IMR-90 (cell line): ENCODE measurements around the gene STOM. TPM values are rescaled to one million over a fixed set of nuclear protein-coding genes. Genes with fewer than 3 reads are reported as not detected.

ENCODE experiments used
- ATAC-seq: fragments of 200-7000 bp; cut with Tn5 transposase; 2 replicates; pipeline ENCODE4 v1.9.1; 2020; ENCODE audit warnings: low read depth, mild to moderate bottlenecking, moderate library complexity
- BruUV-seq: library from RNA; stranded (reverse); fragments of 400-500 nt; replicated peaks from 2 replicates; lab custom pipeline; 2021; lab: Mats Ljungman, UMichigan
- CTCF ChIA-PET: fragments of 300-600 bp; formaldehyde crosslinking; extraction: SDS; loops from one replicate; lab custom pipeline; 2021; ENCODE audit warnings: antibody characterized with exemption; lab: Yijun Ruan, JAX
- POLR2A ChIA-PET: fragments of 300-600 bp; sonication (Branson Sonifier 250); formaldehyde crosslinking; loops from one replicate; lab custom pipeline; 2022; ENCODE audit warnings: antibody characterized with exemption; ENCODE audit not compliant: unreplicated experiment; lab: Charles Lee
- DNase-seq: peaks from one replicate; pipeline ENCODE4 v3.0.0; 2013
- H2AFZ ChIP-seq: replicated peaks from 2 replicates; pipeline ENCODE3; 2013; ENCODE audit warnings: low read length, mild to moderate bottlenecking; ENCODE audit not compliant: poor library complexity
- H2AK5ac ChIP-seq: 2 replicates; pipeline ENCODE4 v1.6.1; 2013; ENCODE audit warnings: low read depth, low read length, inconsistent platforms
- H2AK9ac ChIP-seq: replicated peaks from 2 replicates; pipeline ENCODE3; 2013; ENCODE audit warnings: mild to moderate bottlenecking, low read depth, low read length, moderate library complexity; ENCODE audit not compliant: poor library complexity
- H2BK120ac ChIP-seq: 2 replicates; pipeline ENCODE4 v1.6.1; 2013; ENCODE audit warnings: low read depth, low read length, inconsistent platforms
- H2BK15ac ChIP-seq: 3 replicates; pipeline ENCODE4 v1.6.1; 2013; ENCODE audit warnings: low read depth, low read length, inconsistent platforms
- H2BK20ac ChIP-seq: 2 replicates; pipeline ENCODE4 v1.6.1; 2013; ENCODE audit warnings: low read depth, mild to moderate bottlenecking, inconsistent platforms, low read length, moderate library complexity
- H2BK5ac ChIP-seq: 2 replicates; pipeline ENCODE4 v1.6.1; 2013; ENCODE audit warnings: mild to moderate bottlenecking, low read depth, low read length, inconsistent platforms; ENCODE audit not compliant: poor library complexity, severe bottlenecking
- H3K14ac ChIP-seq: replicated peaks from 2 replicates; pipeline ENCODE4 v1.6.1; 2013; ENCODE audit warnings: low read depth, low read length, inconsistent platforms
- H3K18ac ChIP-seq: 2 replicates; pipeline ENCODE4 v1.6.1; 2013; ENCODE audit warnings: low read depth, low read length, control low read depth
- H3K23ac ChIP-seq: 2 replicates; pipeline ENCODE4 v1.6.1; 2013; ENCODE audit warnings: low read depth, low read length, inconsistent platforms
- H3K27ac ChIP-seq: 2 replicates; pipeline ENCODE4 v1.5.1; 2013; ENCODE audit warnings: mild to moderate bottlenecking, control low read depth, low read length; ENCODE audit not compliant: insufficient read depth
- H3K27me3 ChIP-seq: 2 replicates; pipeline ENCODE4 v1.6.1; 2013; ENCODE audit warnings: low read length; ENCODE audit not compliant: control insufficient read depth, insufficient read depth
- H3K36me3 ChIP-seq: 2 replicates; pipeline ENCODE4 v1.6.1; 2013; ENCODE audit warnings: low read length, mixed read lengths; ENCODE audit not compliant: control insufficient read depth, insufficient read depth
- H3K4ac ChIP-seq: 2 replicates; pipeline ENCODE4 v1.6.1; 2013; ENCODE audit warnings: low read depth, low read length, inconsistent platforms
- H3K4me1 ChIP-seq: 2 replicates; pipeline ENCODE4 v1.6.1; 2013; ENCODE audit warnings: low read length, mixed read lengths; ENCODE audit not compliant: control insufficient read depth, insufficient read depth
- H3K4me2 ChIP-seq: 2 replicates; pipeline ENCODE4 v1.6.1; 2013; ENCODE audit warnings: low read depth, mild to moderate bottlenecking, control low read depth, low read length, moderate library complexity
- H3K4me3 ChIP-seq: 2 replicates; pipeline ENCODE4 v1.5.1; 2013; ENCODE audit warnings: low read depth, mild to moderate bottlenecking, control low read depth, low read length, moderate library complexity; ENCODE audit not compliant: insufficient read depth
- H3K56ac ChIP-seq: 2 replicates; pipeline ENCODE4 v1.6.1; 2013; ENCODE audit warnings: low read length, inconsistent platforms; ENCODE audit not compliant: insufficient read depth; ENCODE audit errors: extremely low read depth
- H3K79me1 ChIP-seq, 2 experiments: 2 replicates each; pipeline ENCODE4 v1.6.1; 2013; ENCODE audit warnings: low read length in 2 of 2, inconsistent platforms in 1 of 2, low read depth in 1 of 2
- H3K9ac ChIP-seq: 2 replicates; pipeline ENCODE4 v1.6.1; 2013; ENCODE audit warnings: low read depth, low read length, control low read depth
- H3K9me1 ChIP-seq: 2 replicates; pipeline ENCODE4 v1.6.1; 2013; ENCODE audit warnings: low read length, inconsistent platforms; ENCODE audit not compliant: insufficient read depth
- H3K9me3 ChIP-seq: 2 replicates; pipeline ENCODE4 v1.6.1; 2013; ENCODE audit warnings: low read length; ENCODE audit not compliant: control insufficient read depth, insufficient read depth
- H4K20me1 ChIP-seq: 2 replicates; pipeline ENCODE4 v1.6.1; 2013; ENCODE audit warnings: low read length, inconsistent platforms; ENCODE audit not compliant: insufficient read depth
- H4K5ac ChIP-seq: 2 replicates; pipeline ENCODE4 v1.6.1; 2013; ENCODE audit warnings: mild to moderate bottlenecking, low read depth, low read length, control low read depth
- H4K8ac ChIP-seq, 2 experiments: 2 replicates each; pipeline ENCODE4 v1.6.1; 2013; ENCODE audit warnings: low read depth in 2 of 2, low read length in 2 of 2, control low read depth in 1 of 2, inconsistent platforms in 1 of 2
- H4K91ac ChIP-seq: 2 replicates; pipeline ENCODE4 v1.6.1; 2013; ENCODE audit warnings: low read depth, low read length, inconsistent platforms; ENCODE audit not compliant: insufficient read depth
- BHLHE40 ChIP-seq: fragments of 150-350 bp; IDR thresholded peaks from 2 replicates; pipeline ENCODE4 v1.6.1; 2016; ENCODE audit warnings: mild to moderate bottlenecking, low read depth, low read length
- CEBPB ChIP-seq: IDR thresholded peaks from 2 replicates; pipeline ENCODE4 v1.6.1; 2012; ENCODE audit warnings: low read depth, low read length, improper control_type of control experiment
- CTCF ChIP-seq: conservative IDR thresholded peaks from 2 replicates; pipeline ENCODE4 v1.5.1; 2012; ENCODE audit warnings: mild to moderate bottlenecking, low read depth, low read length, improper control_type of control experiment
- FOS ChIP-seq: fragments of 150-350 bp; IDR thresholded peaks from 2 replicates; pipeline ENCODE4 v1.6.1; 2016; ENCODE audit warnings: low read depth, low read length
- MAFK ChIP-seq: IDR thresholded peaks from 2 replicates; pipeline ENCODE4 v1.6.1; 2012; ENCODE audit warnings: low read depth, low read length, improper control_type of control experiment
- NFE2L2 ChIP-seq: fragments of 150-350 bp; IDR thresholded peaks from 2 replicates; pipeline ENCODE4 v1.6.1; 2016; ENCODE audit warnings: low read depth, mild to moderate bottlenecking, low read length
- POLR2A ChIP-seq: IDR thresholded peaks from 2 replicates; pipeline ENCODE4 v1.6.1; 2012; ENCODE audit warnings: mild to moderate bottlenecking, low read depth, low read length
- RAD21 ChIP-seq: IDR thresholded peaks from 2 replicates; pipeline ENCODE4 v1.6.1; 2012; ENCODE audit warnings: low read length, improper control_type of control experiment
- RCOR1 ChIP-seq: IDR thresholded peaks from 2 replicates; pipeline ENCODE4 v1.6.1; 2012; ENCODE audit warnings: mild to moderate bottlenecking, low read length, improper control_type of control experiment; ENCODE audit not compliant: insufficient replicate concordance
- SMC3 ChIP-seq: fragments of 150-350 bp; IDR thresholded peaks from 2 replicates; pipeline ENCODE4 v1.6.1; 2016; ENCODE audit warnings: low read depth, mild to moderate bottlenecking, antibody characterized with exemption, low read length, moderate library complexity
- WGBS, 2 experiments: methylation state at CpG; one replicate each; pipeline versions ENCODE4 v1.1.5 to v1.1.7; 2013; ENCODE audit warnings: missing lambda C conversion rate in 2 of 2; ENCODE audit not compliant: insufficient read length in 1 of 2; ENCODE audit errors: extremely low coverage in 2 of 2; 5-methylcytosine and 5-hydroxymethylcytosine counted together
- dilution Hi-C: fragments of 300-500 bp; cut with HindIII; formaldehyde crosslinking; loops from one replicate; pipeline ENCODE4 v1.14.3; 2018; ENCODE audit warnings: low sequenced_read_pairs; ENCODE audit not compliant: unreplicated experiment
- in situ Hi-C: fragments of 300-500 bp; cut with MboI; formaldehyde crosslinking; loops from 3 replicates; pipeline ENCODE4 v1.14.3; 2019; ENCODE audit warnings: low sequenced_read_pairs, inconsistent platforms, mixed read lengths
- intact Hi-C: fragments of 100-400 bp; cut with micrococcal nuclease; formaldehyde crosslinking; loops from 2 replicates; pipeline ENCODE4 v1.10.0; 2022
- polyA plus RNA-seq, 3 experiments: library from polyadenylated mRNA; depleted of rRNA; stranded (reverse); fragments of >200 nt; gene quantifications; 2 replicates each; pipeline ENCODE4 v1.2.3, GENCODE V29; 2012; ENCODE audit warnings: low replicate concordance in 1 of 3
- total RNA-seq: library from RNA; depleted of rRNA; stranded (reverse); fragments of >200 nt; gene quantifications from 2 replicates; pipeline ENCODE4 v1.2.3, GENCODE V29; 2012

STOM gene
- total and polyA plus RNA-seq, 2 of the 4 experiments (the other 2 are of a cell fraction), result 78.4 to 84.8 TPM

GRCh38 chr9:121326130-121326838 is 43.8 kb downstream of the STOM start (continued):
- no peak for TF ChIP-seq MAFK

GRCh38 chr9:121325387-121325786 is 44.7 kb downstream of the STOM start:
- no peak for DNase-seq
- TF ChIP-seq RAD21, result no peak
- no peak for TF ChIP-seq FOS
- no peak for TF ChIP-seq MAFK
- TF ChIP-seq CEBPB, result no peak
- no peak for TF ChIP-seq RCOR1
- TF ChIP-seq CTCF, result no peak
- no peak for TF ChIP-seq POLR2A
- TF ChIP-seq BHLHE40, result no peak
- TF ChIP-seq SMC3, result no peak
- TF ChIP-seq NFE2L2, result no peak
- Histone ChIP-seq H4K5ac (peak overlapping the region; percentile 24; the same call in 1 of the 2 replicates), H3K27me3 (no peaks in the 10 kb centered on the region), H3K79me1 (peaks cover 19 to 62% of the 10 kb centered on the region in 2 experiments), H2AFZ (no peak overlapping the region), H2BK20ac (peak overlapping the region; percentile 72), H3K27ac (no peak overlapping the region; the same call in 1 of the 2 replicates), H3K36me3 (peaks cover 78% of the 10 kb centered on the region), H3K4me1 (peaks cover 15% of the 10 kb centered on the region), H4K20me1 (no peaks in the 10 kb centered on the region; the same call in 1 of the 2 replicates), H3K9me1 (peaks cover 41% of the 10 kb centered on the region), H3K9ac (no peak overlapping the region), H2BK15ac (peak overlapping the region; percentile 29; the same call in 2 of the 3 replicates), H3K23ac (no peak overlapping the region), H3K9me3 (no peaks in the 10 kb centered on the region), H2AK5ac (peak overlapping the region; percentile 93), H3K18ac (peak overlapping the region; percentile 30; the same call in 1 of the 2 replicates), H4K8ac (peak overlapping the region; percentile 39 to 79; a peak in 3 of 4 replicates), H3K4ac (peak overlapping the region; percentile 89), H3K14ac (peak overlapping the region; percentile 79; the same call in 1 of the 2 replicates), H4K91ac (peak overlapping the region; percentile 68), H2BK120ac (peak overlapping the region; percentile 90), H2AK9ac (peak overlapping the region; percentile 77), H3K4me2 (no peak overlapping the region), H2BK5ac (peak overlapping the region; percentile 53), H3K56ac (no peak overlapping the region), H3K4me3 (no peak overlapping the region)
- POLR2A ChIA-PET, result no interaction called here
- 87% methylated on average over 2 of the region's 7 CpGs; no CpG with 5 or more reads in 1 of the 2 experiments for WGBS, 2 experiments
- dilution Hi-C loops (no loop called here), intact Hi-C loops (no loop called here), in situ Hi-C loops (no loop called here)
- CTCF ChIA-PET, result no interaction called here
- ATAC-seq, result no peak
- BruUV-seq, result no TSS peak
